ENCODE results near the gene TNNT3.
"Not testable (repeated sequence)": the region's sequence is repeated elsewhere in the genome, so short reads cannot be mapped to it uniquely, and the experiment has no call there.

Gene TNNT3

GRCh38 chr11:1881442-1882264, 37.9 kb upstream of the TNNT3 start:
- DNase-seq = no peak

GRCh38 chr11:1882265-1883238, 37.0 kb upstream of the TNNT3 start:
- DNase-seq = no peak

- DNase-seq = no peak
Observed at GRCh38 chr11:1883346-1884302, 35.9 kb upstream of the TNNT3 start.

GRCh38 chr11:1884303-1884700, 35.2 kb upstream of the TNNT3 start:
- no peak for DNase-seq

GRCh38 chr11:1886551-1886950, 33.0 kb upstream of the TNNT3 start:
- not testable (repeated sequence) for DNase-seq

- DNase-seq = no peak
Observed at GRCh38 chr11:1887451-1888346, 31.8 kb upstream of the TNNT3 start.

- no peak for DNase-seq
Observed at GRCh38 chr11:1888347-1888753, 31.2 kb upstream of the TNNT3 start.

GRCh38 chr11:1888811-1889210, 30.7 kb upstream of the TNNT3 start:
- no peak for DNase-seq

GRCh38 chr11:1889224-1889930, 30.1 kb upstream of the TNNT3 start:
- DNase-seq = no peak

GRCh38 chr11:1889941-1890855, 29.3 kb upstream of the TNNT3 start:
- no peak for DNase-seq

- DNase-seq = no peak
Observed at GRCh38 chr11:1890856-1891830, 28.4 kb upstream of the TNNT3 start.

GRCh38 chr11:1891831-1892115, 27.7 kb upstream of the TNNT3 start, which contains the start of gene PRR33:
Gene PRR33 (minus strand): TSS chr11:1891895. CDS start chr11:1890584, 1,311 bp downstream.
- no peak for DNase-seq

- DNase-seq = no peak
Observed at GRCh38 chr11:1892116-1892515, 27.4 kb upstream of the TNNT3 start.

- no peak for DNase-seq
Observed at GRCh38 chr11:1892558-1892957, 26.9 kb upstream of the TNNT3 start.

- no peak for DNase-seq
Observed at GRCh38 chr11:1893581-1894359, 25.7 kb upstream of the TNNT3 start.

- no peak for DNase-seq
Observed at GRCh38 chr11:1894759-1895158, 24.7 kb upstream of the TNNT3 start.

GRCh38 chr11:1896468-1896867, 23.0 kb upstream of the TNNT3 start:
- DNase-seq = no peak

- DNase-seq = no peak
Observed at GRCh38 chr11:1896923-1897322, 22.6 kb upstream of the TNNT3 start.
